Measurements from ENCODE around the gene IFRD2. TPM values are rescaled to one million over a fixed set of nuclear protein-coding genes. Genes with fewer than 3 reads are reported as not detected.

The IFRD2 gene
- total RNA-seq, 1 donor from 2014 or later, result 77.1 TPM

DNA sequence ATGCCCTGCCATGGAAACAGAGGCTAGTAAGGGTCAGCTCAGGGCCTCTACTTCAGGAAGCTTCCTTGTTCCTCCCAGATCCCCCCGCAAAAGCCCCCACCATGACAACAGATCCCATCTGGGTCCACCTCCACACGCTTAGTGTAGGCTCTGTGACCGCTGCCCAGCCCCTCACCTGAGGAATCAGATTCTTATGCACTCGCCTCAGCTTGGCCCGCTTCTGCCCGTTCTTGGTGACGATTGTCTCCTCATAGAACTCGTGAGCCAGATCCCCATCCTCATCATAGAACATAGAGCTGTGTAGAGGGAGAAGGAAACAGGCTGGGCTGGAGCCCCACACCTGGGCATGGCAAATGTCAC, 33.9 kb upstream of the IFRD2 start:
- TF ChIP-seq, protein P1, sequence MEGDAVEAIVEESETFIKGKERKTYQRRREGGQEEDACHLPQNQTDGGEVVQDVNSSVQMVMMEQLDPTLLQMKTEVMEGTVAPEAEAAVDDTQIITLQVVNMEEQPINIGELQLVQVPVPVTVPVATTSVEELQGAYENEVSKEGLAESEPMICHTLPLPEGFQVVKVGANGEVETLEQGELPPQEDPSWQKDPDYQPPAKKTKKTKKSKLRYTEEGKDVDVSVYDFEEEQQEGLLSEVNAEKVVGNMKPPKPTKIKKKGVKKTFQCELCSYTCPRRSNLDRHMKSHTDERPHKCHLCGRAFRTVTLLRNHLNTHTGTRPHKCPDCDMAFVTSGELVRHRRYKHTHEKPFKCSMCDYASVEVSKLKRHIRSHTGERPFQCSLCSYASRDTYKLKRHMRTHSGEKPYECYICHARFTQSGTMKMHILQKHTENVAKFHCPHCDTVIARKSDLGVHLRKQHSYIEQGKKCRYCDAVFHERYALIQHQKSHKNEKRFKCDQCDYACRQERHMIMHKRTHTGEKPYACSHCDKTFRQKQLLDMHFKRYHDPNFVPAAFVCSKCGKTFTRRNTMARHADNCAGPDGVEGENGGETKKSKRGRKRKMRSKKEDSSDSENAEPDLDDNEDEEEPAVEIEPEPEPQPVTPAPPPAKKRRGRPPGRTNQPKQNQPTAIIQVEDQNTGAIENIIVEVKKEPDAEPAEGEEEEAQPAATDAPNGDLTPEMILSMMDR (conservative IDR thresholded peaks at IDR 0.05), result no peak
- H3K4me3 Mint-ChIP-seq, result peak overlapping the region; percentile 94
- H3K4me1 Mint-ChIP-seq, result peaks cover 37% of the 10 kb centered on the region
- peaks cover 5% of the 10 kb centered on the region for H3K36me3 Mint-ChIP-seq (ENCODE audit: low read depth)
- H3K27ac Mint-ChIP-seq (ENCODE audit: unreplicated experiment), result no peak overlapping the region
- DNase-seq (ENCODE audit: low read depth, low spot score), result no peak
- H3K27me3 Mint-ChIP-seq (ENCODE audit: low read depth), result no peaks in the 10 kb centered on the region
- no peaks in the 10 kb centered on the region for H3K9me3 Mint-ChIP-seq

DNA sequence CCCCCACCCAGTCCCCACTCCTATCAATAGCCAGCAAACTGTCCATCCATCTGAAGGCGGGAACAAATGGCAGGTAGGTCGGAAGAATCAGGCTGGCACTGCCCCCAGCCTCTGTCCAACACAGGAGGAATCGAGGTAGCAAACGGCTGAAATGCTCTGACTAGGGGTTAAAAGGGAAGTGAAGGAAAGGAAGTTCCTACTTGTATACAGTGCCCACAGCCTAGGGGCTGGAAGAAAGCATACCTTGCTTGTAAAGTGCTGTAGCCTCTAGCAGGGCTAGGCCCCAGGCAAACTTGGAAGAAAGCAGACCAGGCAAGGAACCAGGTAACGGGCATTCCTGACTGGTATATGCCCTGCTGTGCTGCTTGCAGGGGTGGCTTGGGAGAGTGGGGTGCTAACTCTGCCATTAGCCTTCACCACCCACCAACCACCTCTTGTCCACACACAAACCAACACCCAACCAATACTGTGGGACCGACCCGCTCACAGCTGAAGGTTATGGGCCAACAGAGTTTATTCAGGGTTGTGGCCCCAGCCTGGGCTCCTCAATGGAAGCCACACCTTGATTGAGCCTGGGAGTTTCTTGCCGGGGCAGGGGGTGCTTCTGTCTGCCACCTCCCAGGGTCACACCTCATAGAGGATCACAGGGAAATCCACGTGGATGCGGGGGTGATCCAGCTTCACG, 33.4 kb upstream of the IFRD2 start:
- no peak for DNase-seq (ENCODE audit: low read depth, low spot score)
- no peaks in the 10 kb centered on the region for H3K27me3 Mint-ChIP-seq (ENCODE audit: low read depth)
- H3K4me1 Mint-ChIP-seq, result peaks cover 38% of the 10 kb centered on the region
- TF ChIP-seq, protein P1 (conservative IDR thresholded peaks at IDR 0.05), result no peak
- H3K36me3 Mint-ChIP-seq (ENCODE audit: low read depth), result peaks cover 5% of the 10 kb centered on the region
- H3K4me3 Mint-ChIP-seq, result peak overlapping the region; percentile 94
- no peak overlapping the region for H3K27ac Mint-ChIP-seq (ENCODE audit: unreplicated experiment)
- no peaks in the 10 kb centered on the region for H3K9me3 Mint-ChIP-seq

DNA sequence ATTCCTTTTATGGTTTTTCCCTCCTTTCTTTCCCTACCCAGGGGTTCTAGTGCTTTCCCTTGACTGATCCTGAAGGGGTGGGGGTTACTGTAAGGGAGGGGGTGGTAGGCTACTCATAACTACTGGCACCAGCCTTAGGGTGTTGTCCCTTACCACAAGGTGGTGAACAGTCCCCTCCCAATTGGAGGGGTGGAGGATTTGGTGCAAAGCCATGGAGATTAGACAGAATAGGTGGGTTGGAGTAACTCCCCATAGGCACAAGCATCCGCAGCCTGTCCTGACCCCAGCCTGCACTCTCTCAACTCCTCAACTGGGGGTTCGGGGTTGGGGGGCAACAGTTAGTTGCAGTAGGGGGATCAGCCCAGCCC, 32.9 kb upstream of the IFRD2 start:
- no peak overlapping the region for H3K27ac Mint-ChIP-seq (ENCODE audit: unreplicated experiment)
- peaks cover 44% of the 10 kb centered on the region for H3K4me1 Mint-ChIP-seq
- H3K27me3 Mint-ChIP-seq (ENCODE audit: low read depth), result no peaks in the 10 kb centered on the region
- peak overlapping the region; percentile 94 for H3K4me3 Mint-ChIP-seq
- H3K9me3 Mint-ChIP-seq, result no peaks in the 10 kb centered on the region
- TF ChIP-seq, protein P1 (conservative IDR thresholded peaks at IDR 0.05), result no peak
- H3K36me3 Mint-ChIP-seq (ENCODE audit: low read depth), result peaks cover 5% of the 10 kb centered on the region
- DNase-seq (ENCODE audit: low read depth, low spot score), result no peak

DNA sequence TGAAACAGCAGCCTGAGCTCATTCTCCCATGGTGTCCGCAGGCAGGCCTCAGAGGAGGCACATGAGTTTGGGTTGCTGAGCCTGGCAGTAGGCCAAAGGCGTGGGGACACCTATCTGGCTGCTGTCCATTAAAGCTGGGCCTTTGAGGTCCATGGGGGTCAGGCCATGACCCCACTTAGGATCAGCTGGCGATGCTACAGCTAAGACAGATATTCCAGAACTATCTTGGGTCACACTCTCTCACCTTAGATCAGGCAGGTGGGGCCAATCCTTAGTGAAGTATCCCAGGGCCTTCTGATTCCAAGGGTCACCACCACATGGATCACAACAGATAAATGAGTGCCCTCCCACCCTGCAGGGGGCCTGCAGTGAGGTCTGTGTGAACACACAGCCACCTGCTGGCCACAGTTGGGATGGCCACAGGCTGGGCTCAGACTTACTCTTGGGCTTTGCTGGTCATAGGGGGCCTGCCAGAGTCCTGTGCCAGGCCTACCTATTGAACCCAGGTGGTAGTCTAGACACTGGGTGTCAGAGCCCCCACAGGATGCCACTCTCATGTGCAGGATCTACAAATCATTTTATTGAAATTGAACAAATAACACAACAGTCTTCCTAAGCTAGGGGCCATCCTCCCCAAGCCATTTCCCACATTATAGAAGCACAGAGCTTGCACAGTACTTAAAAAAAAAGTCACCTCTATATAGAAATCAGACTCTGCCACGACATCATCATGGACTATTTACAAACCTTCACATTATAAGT, 32.3 kb upstream of the IFRD2 start:
- Mint-ChIP-seq H3K27ac (ENCODE audit: unreplicated experiment) (no peak overlapping the region), H3K4me1 (peaks cover 49% of the 10 kb centered on the region), H3K27me3 (ENCODE audit: low read depth) (no peaks in the 10 kb centered on the region), H3K4me3 (peak overlapping the region; percentile 94), H3K36me3 (ENCODE audit: low read depth) (peaks cover 9% of the 10 kb centered on the region), H3K9me3 (no peaks in the 10 kb centered on the region)
- TF ChIP-seq, protein P1 (conservative IDR thresholded peaks at IDR 0.05), result peak; percentile 81
- DNase-seq (ENCODE audit: low read depth, low spot score), result peak; percentile 79

DNA sequence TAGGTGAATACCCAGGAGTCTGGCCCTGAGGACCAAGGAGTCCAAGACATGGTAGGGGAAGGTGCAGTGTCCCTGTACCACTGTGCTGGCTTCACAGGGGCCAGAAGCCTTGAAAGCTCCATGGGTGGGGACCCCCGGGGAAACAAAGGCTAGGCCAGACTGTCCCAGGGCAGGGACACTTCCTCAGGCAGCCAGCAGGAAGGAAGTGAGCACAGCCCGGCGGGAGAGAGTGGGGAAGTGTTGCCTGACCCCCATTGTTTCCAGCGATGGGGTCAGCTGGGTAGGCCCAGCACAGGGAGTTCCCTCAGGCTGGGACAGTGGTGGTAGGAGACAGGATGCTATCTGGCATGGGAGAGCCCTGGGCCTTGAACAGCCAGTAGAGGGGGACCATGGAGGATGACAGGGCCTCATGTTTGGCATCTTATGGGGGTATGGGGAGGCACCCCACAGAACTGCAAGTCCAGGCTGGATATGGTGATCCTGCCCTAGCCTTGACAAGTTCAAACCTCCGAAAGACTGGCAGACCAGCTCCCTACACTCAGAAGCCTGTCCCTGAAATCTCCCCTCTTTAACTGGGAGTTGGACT, 31.5 kb upstream of the IFRD2 start:
- peak overlapping the region; percentile 94 for H3K4me3 Mint-ChIP-seq
- no peak overlapping the region for H3K27ac Mint-ChIP-seq (ENCODE audit: unreplicated experiment)
- no peaks in the 10 kb centered on the region for H3K9me3 Mint-ChIP-seq
- no peak for DNase-seq (ENCODE audit: low read depth, low spot score)
- H3K36me3 Mint-ChIP-seq (ENCODE audit: low read depth), result peaks cover 11% of the 10 kb centered on the region
- peaks cover 58% of the 10 kb centered on the region for H3K4me1 Mint-ChIP-seq
- no peaks in the 10 kb centered on the region for H3K27me3 Mint-ChIP-seq (ENCODE audit: low read depth)
- TF ChIP-seq, protein P1 (conservative IDR thresholded peaks at IDR 0.05), result no peak
